H1 (cell line): Measurements from ENCODE around the gene UBE2M. TPM values are rescaled to one million over a fixed set of nuclear protein-coding genes. Genes with fewer than 3 reads are reported as not detected.
A peak's percentile ranks its signal among the peaks of the same experiment; 100 is the strongest.

Source experiments
- CTCF ChIA-PET: fragments of 300-600 bp; sonication (Branson Sonifier 250); formaldehyde crosslinking; loops from one replicate; lab custom pipeline; 2021; ENCODE audit not compliant: partially characterized antibody; lab: Charles Lee
- POLR2A ChIA-PET: fragments of 300-600 bp; sonication (Branson Sonifier 250); formaldehyde crosslinking; loops from one replicate; lab custom pipeline; 2021; ENCODE audit warnings: inconsistent platforms; ENCODE audit not compliant: partially characterized antibody; lab: Charles Lee
- DNase-seq, 2 experiments: peaks; one replicate each; pipeline versions ENCODE4 v3.0.0 to v3.0.0-alpha.2; 2010 to 2022; ENCODE audit warnings: low spot score in 2 of 2, low read depth in 1 of 2, mixed read lengths in 1 of 2
- FAIRE-seq: peaks from 2 replicates; lab custom pipeline; 2011; peaks lifted over from hg19 to GRCh38; lab: Jason Lieb, UNC
- H2AFZ ChIP-seq: 2 replicates; pipeline ENCODE4 v1.8.1; 2012; ENCODE audit warnings: low read length, inconsistent platforms
- H2AK5ac ChIP-seq: 2 replicates; pipeline ENCODE4 v1.6.1; 2013; ENCODE audit warnings: low read depth, low read length
- H2BK120ac ChIP-seq: replicated peaks from 2 replicates; pipeline ENCODE3; 2013; ENCODE audit warnings: low read depth, low read length, inconsistent platforms
- H2BK12ac ChIP-seq: 2 replicates; pipeline ENCODE4 v1.6.1; 2013; ENCODE audit warnings: low read depth, low read length
- H2BK15ac ChIP-seq: 2 replicates; pipeline ENCODE4 v1.6.1; 2013; ENCODE audit warnings: low read length
- H2BK20ac ChIP-seq: 2 replicates; pipeline ENCODE4 v1.6.1; 2013; ENCODE audit warnings: low read length
- H2BK5ac ChIP-seq: 2 replicates; pipeline ENCODE4 v1.6.1; 2013; ENCODE audit warnings: low read depth, low read length
- H3K14ac ChIP-seq: 2 replicates; pipeline ENCODE4 v1.6.1; 2013; ENCODE audit warnings: inconsistent platforms; ENCODE audit not compliant: insufficient read length
- H3K18ac ChIP-seq: 2 replicates; pipeline ENCODE4 v1.6.1; 2013; ENCODE audit warnings: low read length; ENCODE audit errors: extremely low read depth
- H3K23ac ChIP-seq: 2 replicates; pipeline ENCODE4 v1.6.1; 2013; ENCODE audit warnings: inconsistent platforms; ENCODE audit not compliant: insufficient read length
- H3K23me2 ChIP-seq: 2 replicates; pipeline ENCODE4 v1.6.1; 2013; ENCODE audit warnings: low read depth, low read length
- H3K27ac ChIP-seq: 2 replicates; pipeline ENCODE4 v1.6.1; 2011; ENCODE audit warnings: low read depth, low read length, inconsistent platforms
- H3K27me3 ChIP-seq, 4 experiments: replicated peaks in 1 of 4; 1 replicate in 1 of 4; 2 replicates in 3 of 4; pipeline versions ENCODE4 v1.6.1 to v1.8.1; 2011 to 2013; ENCODE audit warnings: low read length in 3 of 4, mild to moderate bottlenecking in 3 of 4, inconsistent platforms in 2 of 4, mixed read lengths in 2 of 4, moderate library complexity in 1 of 4; ENCODE audit not compliant: control insufficient read depth in 3 of 4, insufficient read depth in 3 of 4; ENCODE audit errors: extremely low read depth in 1 of 4
- H3K36me3 ChIP-seq, 4 experiments: 2 replicates each; pipeline versions ENCODE4 v1.6.1 to v1.8.1; 2011 to 2013; ENCODE audit warnings: mild to moderate bottlenecking in 4 of 4, low read length in 3 of 4, moderate library complexity in 2 of 4, control low read depth in 1 of 4, inconsistent platforms in 1 of 4; ENCODE audit not compliant: insufficient read depth in 4 of 4, control insufficient read depth in 2 of 4
- H3K4ac ChIP-seq: replicated peaks from 2 replicates; pipeline ENCODE3; 2013; ENCODE audit warnings: low read length, low read depth, mixed read lengths, inconsistent platforms; ENCODE audit not compliant: insufficient read length
- H3K4me1 ChIP-seq, 4 experiments: replicated peaks in 1 of 4; 1 replicate in 1 of 4; 2 replicates in 3 of 4; pipeline versions ENCODE4 v1.6.1 to v1.8.1; 2011 to 2013; ENCODE audit warnings: low read length in 3 of 4, inconsistent platforms in 2 of 4, mixed read lengths in 1 of 4; ENCODE audit not compliant: insufficient read depth in 4 of 4, control insufficient read depth in 3 of 4
- H3K4me2 ChIP-seq, 2 experiments: 2 replicates each; pipeline versions ENCODE4 v1.6.1 to v1.8.1; 2011 to 2013; ENCODE audit warnings: low read depth in 2 of 2, low read length in 2 of 2, control low read depth in 1 of 2, inconsistent platforms in 1 of 2, mild to moderate bottlenecking in 1 of 2; ENCODE audit not compliant: insufficient read depth in 1 of 2
- H3K4me3 ChIP-seq, 4 experiments: fragments of 200-600, 300-600 bp in 1 of 4; sonication (generic), shearing (Covaris generic), sonication (Bioruptor Twin) in 1 of 4; 2 replicates each; pipeline versions ENCODE4 v1.5.1 to v1.8.1; 2011 to 2016; ENCODE audit warnings: low read length in 4 of 4, low read depth in 3 of 4, control low read depth in 2 of 4, inconsistent platforms in 2 of 4, mild to moderate bottlenecking in 2 of 4, mixed read lengths in 1 of 4, moderate library complexity in 1 of 4; ENCODE audit not compliant: insufficient read depth in 2 of 4; ENCODE audit errors: extremely low read depth in 1 of 4
- H3K56ac ChIP-seq: replicated peaks from 2 replicates; pipeline ENCODE3; 2013; ENCODE audit warnings: low read depth, mild to moderate bottlenecking, mixed read lengths, low read length, inconsistent platforms; ENCODE audit not compliant: insufficient read length
- H3K79me1 ChIP-seq: 2 replicates; pipeline ENCODE4 v1.6.1; 2013; ENCODE audit warnings: low read depth, low read length, control low read depth
- H3K79me2 ChIP-seq, 2 experiments: 2 replicates each; pipeline versions ENCODE4 v1.6.1 to v1.8.1; 2012 to 2013; ENCODE audit warnings: low read length in 2 of 2, mild to moderate bottlenecking in 2 of 2, inconsistent platforms in 1 of 2; ENCODE audit not compliant: insufficient read depth in 2 of 2, control insufficient read depth in 1 of 2
- H3K9ac ChIP-seq, 4 experiments: replicated peaks in 1 of 4; 1 replicate in 1 of 4; 2 replicates in 3 of 4; pipeline versions ENCODE4 v1.6.1 to v1.8.1; 2011 to 2013; ENCODE audit warnings: low read depth in 3 of 4, low read length in 3 of 4, control low read depth in 2 of 4, mild to moderate bottlenecking in 2 of 4, moderate library complexity in 2 of 4, inconsistent platforms in 1 of 4; ENCODE audit errors: extremely low read depth in 1 of 4
- H3K9me3 ChIP-seq, 2 experiments: 2 replicates each; pipeline versions ENCODE4 v1.6.1 to v1.8.1; 2012 to 2013; ENCODE audit warnings: mild to moderate bottlenecking in 2 of 2, moderate library complexity in 2 of 2, control low read depth in 1 of 2, inconsistent platforms in 1 of 2, low read depth in 1 of 2, low read length in 1 of 2, mixed read lengths in 1 of 2; ENCODE audit not compliant: insufficient read depth in 2 of 2
- H4K20me1 ChIP-seq, 2 experiments: replicated peaks in 1 of 2; 2 replicates each; pipeline versions ENCODE3 to v1.8.1; 2011 to 2013; ENCODE audit warnings: inconsistent platforms in 2 of 2, low read length in 2 of 2, mild to moderate bottlenecking in 1 of 2; ENCODE audit not compliant: insufficient read depth in 2 of 2, control insufficient read depth in 1 of 2
- H4K5ac ChIP-seq: 2 replicates; pipeline ENCODE4 v1.6.1; 2013; ENCODE audit warnings: low read length, low read depth, mixed read lengths, inconsistent platforms; ENCODE audit not compliant: insufficient read length
- H4K8ac ChIP-seq: 2 replicates; pipeline ENCODE4 v1.8.0; 2013; ENCODE audit warnings: mild to moderate bottlenecking, moderate library complexity, low read length, inconsistent platforms; ENCODE audit not compliant: insufficient read depth; ENCODE audit errors: extremely low read depth
- H4K91ac ChIP-seq: replicated peaks from 2 replicates; pipeline ENCODE3; 2013; ENCODE audit warnings: low read length, mixed read lengths, inconsistent platforms; ENCODE audit not compliant: insufficient read length
- CHD1 ChIP-seq: IDR thresholded peaks from 2 replicates; pipeline ENCODE4 v1.6.1; 2012; ENCODE audit warnings: low read depth, low read length, improper control_type of control experiment
- CREB1 ChIP-seq: IDR thresholded peaks from 2 replicates; pipeline ENCODE4 v1.6.1; 2012; ENCODE audit warnings: inconsistent platforms
- KDM1A ChIP-seq: fragments of 200-600, 300-600 bp; sonication (generic); IDR thresholded peaks from 2 replicates; pipeline ENCODE4 v1.7.1; 2016; ENCODE audit warnings: mild to moderate bottlenecking, low read length, borderline replicate concordance
- RBBP5 ChIP-seq: IDR thresholded peaks from 2 replicates; pipeline ENCODE4 v1.7.1; 2012; ENCODE audit warnings: low read depth, mild to moderate bottlenecking, inconsistent platforms, low read length, moderate library complexity, borderline replicate concordance
- SRF ChIP-seq: IDR thresholded peaks from 2 replicates; pipeline ENCODE4 v1.6.1; 2011; ENCODE audit warnings: mild to moderate bottlenecking, low read depth, low read length, moderate library complexity
- whole genome bisulfite sequencing, 2 experiments: shearing (Covaris generic) in 1 of 2; methylation state at CpG; one replicate each; pipeline versions ENCODE4 v1.1.6 to v1.1.7; 2013 to 2015; ENCODE audit warnings: low lambda C conversion rate in 2 of 2, mixed read lengths in 2 of 2, inconsistent platforms in 1 of 2, low coverage in 1 of 2, missing lambda C conversion rate in 1 of 2; ENCODE audit not compliant: insufficient replicate concordance in 2 of 2, insufficient coverage in 1 of 2, insufficient read length in 1 of 2; ENCODE audit errors: extremely low coverage in 1 of 2, missing lambda C conversion rate in 1 of 2; 5-methylcytosine and 5-hydroxymethylcytosine counted together
- polyA plus RNA-seq, 7 experiments: library from polyadenylated mRNA; depleted of rRNA in 3 of 7; stranded (reverse) in 5 of 7; unstranded in 2 of 7; fragments of >200 nt in 5 of 7; fragments of 200-250 nt in 2 of 7; gene quantifications; 1 replicate in 5 of 7; 2 replicates in 1 of 7; 4 replicates in 1 of 7; pipeline versions ENCODE4 v1.2.1 to v1.2.3, GENCODE V29; 2011 to 2013; ENCODE audit warnings: missing spikeins in 2 of 7, mixed read lengths in 2 of 7
- total RNA-seq: library from RNA; stranded (reverse); fragmentation: NEBNext Ultra II Directional; extraction: Animal tissue kit (Norgen Biotek cat#: 25700); gene quantifications from 2 replicates; pipeline ENCODE4 v1.2.1, GENCODE V29; 2021
- TF ChIP-seq, protein P1 (sequence below): IDR thresholded peaks from 2 replicates; pipeline ENCODE4 v1.6.1; 2012; ENCODE audit warnings: inconsistent platforms

The UBE2M gene
- total and polyA plus RNA-seq, 2 of the 8 experiments (the other 6 are each of a cell fraction or from before 2014, with no cell fraction given), result 93.8 to 114 TPM

DNA sequence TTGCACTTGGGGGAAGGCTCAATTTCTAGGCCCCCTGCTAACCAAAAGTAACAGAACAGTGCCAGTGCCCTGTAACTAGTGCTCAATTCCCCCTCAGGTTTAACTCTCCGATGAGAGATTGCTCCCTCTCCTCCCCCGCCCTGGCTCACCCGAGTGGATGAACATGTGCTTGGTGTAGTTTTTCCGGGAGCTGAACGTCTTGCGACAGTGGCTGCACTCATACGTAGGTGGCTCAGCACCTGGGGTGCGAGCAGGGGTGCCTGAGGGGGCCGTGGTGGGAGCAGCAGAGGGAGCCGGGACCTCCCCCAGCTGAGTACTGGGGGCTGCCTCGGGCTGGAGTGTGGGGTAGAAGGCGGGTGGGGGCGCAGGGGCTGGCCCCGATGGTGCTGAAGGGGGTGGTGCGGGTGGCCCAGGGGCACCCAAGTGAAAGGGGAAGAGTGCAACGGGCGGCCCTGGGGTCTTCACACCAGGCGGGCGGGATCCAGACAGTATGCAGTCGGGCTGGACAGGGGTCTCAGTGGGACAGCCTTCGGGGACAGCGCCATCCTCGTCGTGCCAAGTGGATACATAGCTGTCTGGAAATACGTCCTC is 42.1 kb downstream of the UBE2M start:
- CTCF ChIA-PET, result interaction anchor here (0.6 to 5.2 kb wide), 5 partner anchors 17 to 80 kb away, joined by 3 to 27 read pairs (median 3); no protein-coding TSS in a partner anchor
- Histone ChIP-seq H3K79me2 (peaks cover 0 to 17% of the 10 kb centered on the region in 2 experiments; a peak in 1 of 4 replicates), H3K36me3 (peaks cover 0 to 9% (median 2%) of the 10 kb centered on the region in 4 experiments; a peak in 2 of 8 replicates)

More for the DNA sequence above, 42.1 kb downstream of the UBE2M start:
- no peak overlapping the region for H2AK5ac ChIP-seq
- no peak overlapping the region for H2AFZ ChIP-seq
- no peak overlapping the region for H4K91ac ChIP-seq
- H3K4me1 ChIP-seq, result peaks cover 0 to 30% (median 18%) of the 10 kb centered on the region in 4 experiments; a peak in 6 of 7 replicates
- H2BK5ac ChIP-seq, result 0 out of 2 replicates have a peak overlapping the region, but pooled peaks have one; percentile 52
- H3K4me3 ChIP-seq, result peak overlapping the region in 2 of 4 experiments; percentile 3 to 16; a peak in 1 of 8 replicates
- TF ChIP-seq CHD1, result no peak
- TF ChIP-seq SRF, result no peak
- TF ChIP-seq CREB1, result no peak
- no peak for TF ChIP-seq RBBP5
- TF ChIP-seq, protein P1, sequence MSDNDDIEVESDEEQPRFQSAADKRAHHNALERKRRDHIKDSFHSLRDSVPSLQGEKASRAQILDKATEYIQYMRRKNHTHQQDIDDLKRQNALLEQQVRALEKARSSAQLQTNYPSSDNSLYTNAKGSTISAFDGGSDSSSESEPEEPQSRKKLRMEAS, result no peak
- no peak for TF ChIP-seq KDM1A
- H3K9me3 ChIP-seq, result no peaks in the 10 kb centered on the region
- no peaks in the 10 kb centered on the region for H3K27me3 ChIP-seq
- no peak overlapping the region for H3K9ac ChIP-seq
- POLR2A ChIA-PET, result interaction anchor here (0.5 to 21.3 kb wide), 10 partner anchors 16 to 333 kb away, joined by 3 to 650 read pairs (median 9); partner anchors contain the start of genes CHMP2A, TRIM28, UBE2M and ZNF497
- no peak for FAIRE-seq
- H2BK12ac ChIP-seq, result no peak overlapping the region
- H3K18ac ChIP-seq, result no peak overlapping the region
- peak overlapping the region; percentile 51; the same call in 1 of the 2 replicates for H4K8ac ChIP-seq
- H2BK20ac ChIP-seq, result no peak overlapping the region
- H3K56ac ChIP-seq, result no peak overlapping the region
- H3K14ac ChIP-seq, result no peak overlapping the region
- no peak overlapping the region for H2BK120ac ChIP-seq
- no peak for DNase-seq
- no peak overlapping the region for H2BK15ac ChIP-seq
- WGBS, 2 experiments, result 91% methylated on average over 14 of the region's 25 CpGs; no CpG with 5 or more reads in 1 of the 2 experiments
- no peak overlapping the region for H3K23ac ChIP-seq
- peak overlapping the region; percentile 36 to 58; a peak in 1 of 4 replicates for H3K4me2 ChIP-seq
- H4K20me1 ChIP-seq, result peaks cover 2 to 9% of the 10 kb centered on the region in 2 experiments
- no peak overlapping the region for H4K5ac ChIP-seq
- H3K23me2 ChIP-seq, result peaks cover 11% of the 10 kb centered on the region
- peaks cover 5% of the 10 kb centered on the region for H3K79me1 ChIP-seq
- H3K27ac ChIP-seq, result 0 out of 2 replicates have a peak overlapping the region, but pooled peaks have one; percentile 28
- H3K4ac ChIP-seq, result no peak overlapping the region
